ENCODE measurements around the gene CD70.
"Not testable (repeated sequence)": the region's sequence is repeated elsewhere in the genome, so short reads cannot be mapped to it uniquely, and the experiment has no call there.

Gene CD70, protein sequence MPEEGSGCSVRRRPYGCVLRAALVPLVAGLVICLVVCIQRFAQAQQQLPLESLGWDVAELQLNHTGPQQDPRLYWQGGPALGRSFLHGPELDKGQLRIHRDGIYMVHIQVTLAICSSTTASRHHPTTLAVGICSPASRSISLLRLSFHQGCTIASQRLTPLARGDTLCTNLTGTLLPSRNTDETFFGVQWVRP

DNA sequence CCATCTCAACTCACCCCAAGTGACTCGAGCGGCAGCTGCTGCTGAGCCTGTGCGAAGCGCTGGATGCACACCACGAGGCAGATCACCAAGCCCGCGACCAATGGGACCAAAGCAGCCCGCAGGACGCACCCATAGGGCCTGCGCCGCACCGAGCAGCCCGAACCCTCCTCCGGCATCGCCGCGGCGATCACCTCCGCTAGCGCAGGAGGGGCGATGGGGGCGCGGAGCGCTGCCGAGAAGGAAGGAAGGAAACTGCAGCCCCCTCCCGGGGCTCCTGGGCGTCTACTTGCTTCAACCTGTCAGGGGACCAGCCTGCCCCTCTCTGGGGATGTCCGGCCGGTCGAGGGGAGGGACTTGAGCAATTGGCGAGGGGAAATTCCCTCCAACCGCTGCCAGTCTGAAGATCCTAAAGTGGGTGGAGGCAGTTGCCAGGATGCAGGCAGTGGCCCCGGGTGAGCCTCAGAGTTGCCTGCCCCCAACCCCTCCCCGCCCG is at the start of gene CD70:
Gene CD70, minus strand, starts transcription at position 324 of the 493 bp plus-strand sequence. Its CDS starts 148 bp downstream, at position 176.
- DNase-seq, result peak; percentile 81

DNA sequence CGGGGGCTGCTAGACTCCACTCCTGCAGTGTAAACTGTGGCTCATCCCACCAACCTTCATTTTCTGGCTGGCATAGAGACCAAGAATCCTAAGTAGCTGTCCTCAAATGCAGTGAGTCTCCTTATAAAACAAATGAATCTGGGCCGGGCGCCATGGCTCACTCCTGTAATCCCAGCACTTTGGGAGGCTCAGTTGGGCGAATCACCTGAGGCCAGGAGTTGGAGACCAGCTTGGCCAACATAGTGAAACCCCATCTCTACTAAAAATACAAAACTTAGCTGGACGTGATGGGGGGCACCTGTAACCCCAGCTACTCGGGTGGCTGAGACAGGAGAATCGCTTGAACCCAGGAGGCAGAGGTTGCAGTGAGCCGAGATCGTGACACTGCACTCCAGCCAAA is 49.4 kb upstream of the CD70 start:
- not testable (repeated sequence) for DNase-seq

DNA sequence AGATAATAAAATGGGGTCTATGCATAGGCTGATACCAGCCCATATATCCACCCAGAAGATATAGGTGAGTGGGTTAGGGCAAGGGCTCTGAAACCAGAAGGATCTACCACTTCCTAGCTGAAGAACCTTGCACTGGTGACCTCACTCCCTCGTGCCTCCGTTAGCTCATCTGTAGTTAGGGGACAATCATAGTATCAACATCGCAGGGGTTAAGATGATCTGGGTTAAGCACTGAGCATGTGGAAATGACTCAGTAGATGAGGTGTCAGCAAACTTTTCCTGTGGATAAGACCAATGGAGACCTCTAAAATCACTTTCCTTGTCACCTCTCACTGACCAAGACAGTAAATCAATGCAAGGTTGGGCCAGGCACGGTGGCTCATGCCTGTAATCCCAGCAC is 48.5 kb upstream of the CD70 start:
- peak; percentile 57 for DNase-seq

DNA sequence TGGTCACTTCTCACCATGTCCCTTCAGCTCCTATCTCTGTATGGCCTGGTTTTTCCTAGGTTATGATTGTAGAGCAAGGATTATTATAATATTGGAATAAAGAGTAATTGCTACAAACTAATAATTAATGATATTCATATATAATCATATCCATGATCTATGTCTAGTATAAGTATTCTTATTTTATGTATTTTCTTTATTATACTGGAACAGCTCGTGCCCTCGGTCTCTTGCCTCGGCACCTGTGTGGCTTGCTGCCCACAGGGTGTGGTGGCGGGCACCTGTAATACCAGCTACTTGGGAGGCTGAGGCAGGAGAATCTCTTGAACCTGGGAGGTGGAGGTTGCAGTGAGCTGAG is 42.5 kb upstream of the CD70 start:
- DNase-seq, result not testable (repeated sequence)

DNA sequence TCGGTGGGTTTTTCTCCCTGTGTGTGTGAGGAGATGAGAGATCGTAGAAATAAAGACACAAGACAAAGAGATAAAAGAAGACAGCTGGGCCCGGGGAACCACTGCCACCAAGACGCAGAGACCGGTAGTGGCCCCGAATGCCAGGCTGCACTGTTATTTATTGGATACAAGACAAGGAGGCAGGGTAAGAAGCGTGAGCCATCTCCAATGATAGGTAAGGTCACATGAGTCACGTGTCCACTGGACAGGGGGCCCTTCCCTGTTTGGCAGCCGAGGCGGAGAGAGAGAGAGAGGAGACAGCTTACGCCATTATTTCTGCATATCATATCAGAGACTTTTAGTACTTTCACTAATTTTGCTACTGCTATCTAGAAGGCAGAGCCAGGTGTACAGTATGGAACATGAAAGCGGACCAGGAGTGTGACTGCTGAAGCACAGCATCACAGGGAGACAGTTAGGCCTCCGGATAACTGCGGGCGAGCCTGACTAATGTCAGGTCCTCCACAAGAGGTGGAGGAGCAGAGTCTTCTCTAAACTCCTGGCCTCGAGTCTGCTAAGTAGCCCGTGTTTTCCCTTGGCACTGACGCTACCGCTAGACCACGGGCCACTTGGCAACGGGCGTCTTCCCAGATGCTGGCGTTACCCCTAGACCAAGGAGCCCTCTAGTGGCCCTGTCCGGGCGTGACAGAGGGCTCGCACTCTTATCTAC is 42.0 kb upstream of the CD70 start:
- DNase-seq, result peak; percentile 78

DNA sequence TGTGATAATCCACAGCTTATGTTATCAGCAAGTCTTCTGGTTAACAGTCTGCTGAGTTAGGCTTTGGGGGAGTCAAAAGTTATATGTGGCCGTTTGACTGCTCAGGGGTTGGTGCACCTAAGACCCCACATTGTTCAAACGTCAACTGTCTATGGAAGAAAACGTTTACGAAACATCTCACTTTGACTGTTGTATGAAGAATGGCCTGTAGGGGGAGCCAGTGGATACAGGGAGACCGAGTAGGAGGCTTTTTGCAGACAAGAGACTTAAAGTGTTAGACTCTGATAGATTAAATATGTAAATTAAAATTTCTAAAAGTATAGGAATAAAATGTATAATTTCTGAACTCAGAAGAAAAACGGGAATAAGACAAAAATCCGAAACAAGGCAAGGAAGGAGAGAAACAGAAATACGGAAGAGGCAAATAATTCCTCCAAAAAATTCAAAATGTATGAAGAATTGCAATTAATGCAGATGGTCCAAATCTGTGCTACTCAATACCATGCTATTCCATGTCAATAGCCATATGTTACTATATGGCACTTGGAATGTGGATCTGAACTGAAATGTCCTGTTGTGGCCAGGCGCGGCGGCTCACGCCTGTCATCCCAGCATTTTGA is 41.2 kb upstream of the CD70 start:
- DNase-seq, result peak; percentile 86

DNA sequence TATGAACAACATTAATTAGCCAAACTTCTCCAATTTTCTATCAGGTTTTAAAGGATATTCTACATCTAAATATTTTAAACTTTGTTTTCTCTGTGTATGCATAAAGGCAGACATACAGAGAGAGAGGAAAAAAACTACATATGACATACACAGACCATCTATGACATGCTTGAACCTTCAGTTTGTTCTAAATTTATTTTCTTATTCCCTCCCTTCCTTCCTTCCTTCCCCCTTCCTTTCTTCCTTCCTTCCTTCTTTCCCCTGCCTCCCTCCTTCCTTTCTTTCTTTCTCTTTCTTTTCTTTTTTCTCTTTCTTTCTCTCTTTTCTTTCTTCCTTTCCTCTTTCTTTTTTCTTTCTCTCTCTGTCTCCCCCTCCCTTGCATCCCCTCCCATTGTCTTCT is 35.8 kb upstream of the CD70 start:
- DNase-seq, result no peak

DNA sequence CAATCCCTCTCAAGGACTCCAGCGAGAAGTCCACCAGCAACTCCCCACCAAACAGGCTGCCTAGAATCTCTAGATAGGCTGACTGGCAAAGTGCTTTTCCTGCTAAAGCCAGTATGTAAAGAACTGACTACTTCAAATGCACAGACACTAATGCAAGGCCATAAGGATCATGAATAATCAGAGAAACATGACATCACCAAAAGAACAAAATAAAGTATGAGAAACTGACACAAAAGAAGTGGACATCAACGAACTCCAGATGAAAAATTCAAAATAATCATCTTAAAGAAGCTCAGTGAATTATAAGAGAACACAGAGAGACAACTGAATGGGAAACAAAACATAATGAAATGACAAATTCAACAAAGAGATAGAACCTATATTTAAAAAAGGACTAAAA is 26.4 kb upstream of the CD70 start:
- no peak for DNase-seq

DNA sequence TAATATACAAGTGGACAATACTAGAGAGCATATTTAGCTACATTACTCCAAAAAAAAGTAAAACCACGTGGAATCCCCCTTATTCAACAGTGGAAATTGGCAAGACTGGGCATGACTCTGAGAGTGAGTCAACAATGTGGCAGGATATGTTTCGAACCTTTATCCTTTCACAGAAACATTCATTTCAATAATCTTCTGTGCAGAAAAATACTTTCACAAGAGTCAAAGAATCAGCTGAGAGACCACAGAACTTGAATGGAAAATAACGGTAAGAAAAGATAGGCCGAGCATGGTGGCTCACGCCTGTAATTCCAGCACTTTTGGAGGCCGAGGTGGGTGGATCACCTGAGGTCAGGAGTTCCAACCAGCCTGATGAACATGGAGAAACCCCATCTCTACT is 25.1 kb upstream of the CD70 start:
- no peak for DNase-seq

DNA sequence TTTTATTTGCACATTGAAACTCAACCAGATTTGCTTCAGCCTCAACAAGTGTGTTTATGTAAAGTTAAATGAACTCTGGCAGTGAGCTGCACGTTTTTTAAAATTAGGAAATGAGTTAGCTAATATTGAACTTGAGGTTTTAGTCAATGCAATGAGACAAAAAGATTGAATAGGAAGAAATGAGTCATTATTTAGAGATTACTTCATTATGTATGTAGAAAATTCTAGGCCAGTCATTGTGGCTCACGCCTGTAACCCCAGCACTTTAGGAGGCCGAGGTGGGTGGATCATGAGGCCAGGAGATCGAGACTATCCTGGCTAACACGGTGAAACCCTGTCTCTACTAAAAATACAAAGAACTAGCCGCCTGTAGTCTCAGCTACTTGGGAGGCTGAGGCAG is 22.8 kb upstream of the CD70 start:
- DNase-seq, result no peak

DNA sequence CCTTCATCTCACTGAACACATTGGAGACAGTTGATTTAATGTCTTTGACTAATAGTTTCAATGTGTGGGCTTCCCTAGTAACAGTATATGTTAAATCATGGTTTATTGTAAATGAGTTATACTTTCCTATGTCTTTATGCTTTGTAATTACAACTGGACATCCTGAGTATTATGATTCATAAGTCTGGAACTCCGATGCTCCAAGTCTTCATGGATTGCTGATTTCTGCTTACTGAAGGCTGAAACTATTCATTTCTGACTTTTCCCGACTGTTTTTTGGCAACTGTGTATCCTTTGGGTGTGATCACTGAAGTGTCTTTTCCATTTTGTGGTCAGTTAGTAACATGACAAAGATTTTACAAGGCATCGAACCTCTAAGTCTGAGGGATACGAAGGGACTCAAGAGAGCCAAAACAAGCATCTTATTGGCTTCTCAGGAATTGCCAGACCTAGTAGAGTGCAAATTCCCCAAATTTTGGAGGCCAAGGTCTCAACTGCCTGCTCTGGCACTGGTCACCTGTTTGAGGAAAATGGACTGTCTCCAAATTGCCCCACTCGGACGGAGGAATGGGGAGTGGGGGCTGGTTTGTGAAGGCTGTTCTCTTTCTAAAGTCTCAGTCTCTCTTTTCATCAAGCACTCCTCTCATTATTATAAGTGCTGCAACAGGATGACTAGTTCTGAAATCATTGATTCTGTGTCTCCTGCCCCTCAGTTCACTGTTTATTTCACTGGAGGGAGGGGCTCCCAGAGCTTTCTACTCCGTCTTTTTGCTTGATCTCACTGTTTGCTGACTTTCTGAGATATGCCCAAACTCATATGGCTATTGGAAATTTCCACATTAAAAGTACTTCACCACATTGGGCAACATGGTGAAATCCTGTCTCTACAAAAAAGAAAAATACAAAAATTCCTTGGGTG is 20.2 kb upstream of the CD70 start:
- DNase-seq, result no peak

DNA sequence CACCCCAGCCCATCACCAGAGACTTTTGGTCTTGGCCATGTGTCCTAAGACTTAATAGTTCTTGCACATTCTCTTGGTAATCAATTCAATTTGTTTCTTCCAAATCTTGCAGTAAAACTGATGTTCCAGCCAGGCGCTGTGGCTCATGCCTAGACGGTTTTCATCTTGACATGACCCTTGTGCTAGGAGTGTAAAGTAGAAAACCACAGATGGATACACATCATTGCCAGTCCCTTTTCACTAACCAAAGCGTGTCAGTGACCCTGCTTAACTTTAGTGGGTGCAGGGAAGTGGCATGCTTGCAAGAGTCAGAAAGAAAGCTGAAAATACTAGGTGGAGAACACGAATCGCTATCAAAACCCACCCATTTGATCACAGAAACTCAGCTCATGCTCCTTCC is 18.0 kb upstream of the CD70 start:
- DNase-seq, result no peak

DNA sequence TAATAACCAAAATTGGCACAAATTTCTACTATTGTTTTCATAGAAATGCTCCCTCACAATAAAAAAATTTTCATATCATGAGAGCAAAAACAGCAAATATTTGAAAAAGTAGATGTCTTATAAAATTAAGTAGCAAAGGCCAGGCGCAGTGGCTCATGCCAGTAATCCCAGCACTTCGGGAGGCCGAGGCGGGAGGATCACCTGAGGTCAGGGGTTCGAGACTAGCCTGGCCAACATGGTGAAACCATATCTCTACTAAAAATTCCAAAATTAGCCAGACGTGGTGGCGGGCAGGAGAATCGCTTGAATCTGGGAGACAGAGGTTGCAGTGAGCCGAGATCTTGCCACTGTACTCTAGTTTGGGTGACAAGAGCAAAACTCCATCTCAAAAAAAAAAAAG is 17.2 kb upstream of the CD70 start:
- DNase-seq, result not testable (repeated sequence)

DNA sequence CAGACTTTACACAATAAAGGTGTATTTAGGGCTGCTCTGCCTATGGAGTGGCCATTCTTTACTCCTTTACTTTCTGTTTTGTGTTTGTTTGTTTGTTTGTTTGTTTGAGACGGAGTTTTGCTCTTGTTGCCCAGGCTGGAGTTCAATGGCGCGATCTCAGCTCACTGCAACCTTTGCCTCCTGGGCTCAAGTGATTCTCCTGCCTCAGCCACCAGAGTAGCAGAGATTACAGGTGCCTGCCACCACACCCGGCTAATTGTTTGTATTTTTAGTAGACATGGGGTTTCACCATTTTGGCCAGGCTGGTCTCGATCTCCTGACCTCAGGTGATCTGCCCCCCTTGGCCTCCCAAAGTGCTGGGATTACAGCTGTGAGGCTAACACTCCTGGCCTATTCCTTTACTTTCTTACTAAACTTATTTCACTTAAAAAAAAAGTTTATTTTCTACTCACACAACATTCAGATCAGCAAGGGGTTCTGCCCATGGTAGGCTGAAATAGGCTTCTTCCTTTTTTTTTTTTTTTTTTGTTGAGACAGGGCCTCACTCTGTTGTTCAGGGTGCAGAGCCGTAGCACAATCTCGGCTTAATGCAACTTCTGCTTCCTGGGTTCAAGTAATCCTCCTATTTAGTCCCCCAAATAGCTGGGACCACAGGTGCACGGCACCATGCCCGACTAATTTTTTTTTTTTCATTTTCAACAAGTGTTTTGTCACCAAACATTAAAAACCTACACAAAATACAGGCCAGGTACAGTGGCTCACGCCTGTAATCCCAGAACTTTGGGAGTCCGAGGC is 15.5 kb upstream of the CD70 start:
- DNase-seq, result not testable (repeated sequence)

DNA sequence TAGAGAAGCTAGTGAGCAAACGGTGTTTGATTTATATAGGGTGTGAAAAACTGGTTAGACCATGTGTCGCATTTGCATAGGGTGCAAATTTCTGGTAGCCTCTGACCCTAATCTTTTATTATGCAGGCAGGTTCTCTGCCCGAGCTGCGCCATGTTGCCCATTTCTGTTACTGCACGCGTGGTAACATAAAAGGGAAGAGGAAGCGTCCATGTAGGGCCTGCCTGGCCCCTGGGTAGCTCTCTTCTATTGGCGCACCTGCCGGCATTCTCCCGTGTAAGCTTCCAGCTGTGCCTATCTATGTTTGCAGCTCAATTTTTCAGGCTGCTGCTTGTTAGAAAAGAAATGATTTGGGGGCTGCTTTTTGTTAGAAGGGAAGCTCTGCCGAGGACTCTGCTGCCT is 14.0 kb upstream of the CD70 start:
- DNase-seq, result no peak

DNA sequence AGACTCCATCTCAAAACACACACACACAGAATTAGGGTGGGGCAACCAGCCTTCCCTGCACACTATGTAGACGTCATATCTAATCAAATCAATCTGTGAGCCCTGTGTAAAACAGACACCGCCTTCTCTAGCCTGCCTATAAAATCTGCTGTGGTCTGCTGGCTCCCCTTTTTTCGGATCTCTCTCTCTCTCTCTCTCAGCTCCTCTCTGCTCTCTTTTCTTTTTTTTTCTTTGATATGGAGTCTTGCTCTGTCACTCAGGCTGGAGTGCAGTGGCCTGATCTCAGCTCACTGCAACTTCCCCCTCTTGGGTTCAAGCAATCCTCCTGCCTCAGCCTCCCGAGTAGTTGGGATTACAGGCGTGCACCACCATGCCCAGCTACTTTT is 11.8 kb upstream of the CD70 start:
- DNase-seq, result no peak

DNA sequence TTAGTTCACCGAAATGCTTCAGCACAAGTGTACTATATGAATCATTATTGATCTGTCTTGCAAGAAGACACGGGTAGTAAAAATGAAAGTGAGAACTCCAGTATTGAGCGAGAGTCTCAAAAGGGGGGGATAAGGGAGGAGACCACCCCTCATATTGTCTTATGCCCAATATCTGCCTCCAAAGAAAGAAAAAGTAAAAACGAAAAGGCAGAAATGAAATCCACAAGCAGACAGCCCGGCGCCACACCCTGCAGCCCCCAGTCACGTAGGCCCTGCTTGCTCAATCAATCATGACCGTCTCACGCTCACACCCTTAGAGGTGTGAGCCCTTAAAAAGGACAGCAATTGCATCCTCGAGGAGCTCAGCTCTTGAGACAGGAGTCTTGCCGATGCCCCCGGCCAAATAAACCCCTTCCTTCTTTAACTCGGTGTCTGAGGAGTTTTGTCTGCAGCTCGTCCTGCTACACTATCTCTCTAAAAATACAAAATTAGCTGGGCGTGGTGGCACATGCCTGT is 10.6 kb upstream of the CD70 start:
- DNase-seq, result not testable (repeated sequence)

DNA sequence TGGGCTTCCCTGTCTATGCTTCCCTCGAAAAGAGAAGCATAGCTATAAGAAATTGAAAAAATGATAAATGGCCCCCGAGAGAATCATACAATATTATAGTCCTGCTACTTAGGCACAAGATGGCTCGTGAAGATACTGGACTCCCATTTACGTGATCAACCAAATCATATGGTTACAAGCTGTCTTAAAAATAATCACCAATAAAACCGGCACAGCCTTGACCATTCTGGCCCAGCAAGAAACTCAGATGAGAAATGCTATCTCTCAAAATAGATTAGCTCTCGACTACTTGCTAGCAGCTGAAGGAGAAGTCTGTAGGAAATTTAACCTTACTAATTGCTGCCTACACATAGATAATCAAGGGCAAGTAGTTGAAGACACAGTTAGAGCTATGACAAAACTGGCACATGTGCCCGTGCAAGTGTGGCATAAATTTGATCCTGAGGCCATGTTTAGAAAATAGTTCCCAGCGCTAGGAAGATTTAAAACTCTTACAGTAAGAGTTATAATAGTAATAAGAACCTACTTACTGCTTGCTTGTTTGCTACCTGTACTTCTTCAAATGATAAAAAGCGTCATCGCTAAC is 10.1 kb upstream of the CD70 start:
- DNase-seq, result not testable (repeated sequence)

DNA sequence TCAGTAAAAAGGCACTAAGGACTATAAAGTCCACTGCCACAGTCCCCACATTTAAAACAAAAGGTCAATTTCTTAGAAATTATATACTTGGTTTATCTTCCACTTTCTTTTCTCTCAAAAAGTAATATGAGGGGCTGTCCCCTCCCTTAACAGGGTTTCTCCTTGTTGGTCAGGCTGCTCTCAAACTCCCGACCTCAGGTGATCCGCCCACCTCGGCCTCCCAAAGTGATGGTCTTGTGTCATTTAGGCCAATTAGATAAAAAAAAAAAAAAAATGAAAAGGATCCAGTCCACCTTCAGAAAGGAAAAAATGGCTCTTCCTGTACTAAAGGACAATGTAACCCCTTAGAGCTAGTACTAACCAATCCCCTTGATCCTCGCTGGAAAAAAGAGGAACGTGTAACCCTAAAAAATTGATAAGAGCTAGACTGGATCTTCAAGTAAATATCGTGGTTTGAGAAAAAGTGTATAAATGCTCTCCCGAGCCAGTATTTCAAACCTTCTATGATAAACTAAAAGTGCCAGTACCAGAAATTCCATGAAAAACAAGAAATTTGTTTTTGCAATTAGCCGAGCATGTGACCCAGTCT is 9.0 kb upstream of the CD70 start:
- DNase-seq, result no peak

DNA sequence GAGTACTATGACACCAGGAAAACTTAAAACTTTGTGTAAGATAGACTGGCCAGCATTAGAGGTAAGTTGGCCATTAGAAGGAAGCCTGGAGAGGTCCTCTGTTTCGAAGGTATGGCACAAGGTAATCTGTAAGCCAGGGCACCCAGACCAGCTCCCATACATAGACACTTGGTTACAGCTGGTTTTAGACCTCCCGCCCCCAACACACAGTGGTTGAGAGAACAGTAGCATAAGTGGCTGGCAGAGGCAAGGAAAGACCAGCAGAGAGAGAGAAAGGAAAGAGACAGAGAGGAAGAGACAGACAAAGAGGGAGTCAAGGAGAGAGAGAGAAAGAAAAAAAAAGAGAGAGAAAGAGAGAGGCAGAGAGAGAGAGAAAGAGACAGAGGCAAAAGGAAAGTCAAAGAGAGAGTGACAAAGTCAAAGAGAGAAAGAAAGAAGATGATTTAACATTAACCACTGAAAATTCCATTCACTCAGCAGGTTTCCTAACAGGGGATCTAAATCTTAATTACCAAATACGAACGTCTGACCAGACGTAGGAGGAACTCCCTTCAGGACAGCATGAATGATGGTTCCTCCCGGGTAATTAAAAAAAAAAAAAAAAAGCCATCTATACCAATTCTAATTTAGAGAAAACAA is 7.4 kb upstream of the CD70 start:
- DNase-seq, result peak; percentile 49

Measured in activated CD8-positive, alpha-beta memory T cell treated with anti-CD3 and anti-CD28 coated beads, Interleukin-2, amount 50 U/mL, for 48 hours (primary cell).